Fibroblast of lung (primary cell): ENCODE results near the gene CORO7. TPM values are rescaled to one million over a fixed set of nuclear protein-coding genes. Genes with fewer than 3 reads are reported as not detected.
A peak's percentile ranks its signal among the peaks of the same experiment; 100 is the strongest.

Source experiments
- DNase-seq, 2 donors: peaks; one replicate each; pipeline versions ENCODE4 v3.0.0 to v3.0.0-alpha.2; 2010; ENCODE audit warnings: low read depth in 2 of 2
- H2AFZ ChIP-seq: 2 replicates; pipeline ENCODE4 v1.5.1; 2012; ENCODE audit warnings: low read length, control low read depth, inconsistent platforms
- H3K27ac ChIP-seq: 2 replicates; pipeline ENCODE4 v1.5.1; 2011; ENCODE audit warnings: low read length, control low read depth; ENCODE audit not compliant: insufficient read depth
- H3K27me3 ChIP-seq: 2 replicates; pipeline ENCODE4 v1.5.1; 2011; ENCODE audit warnings: mild to moderate bottlenecking, low read length; ENCODE audit not compliant: control insufficient read depth, insufficient read depth
- H3K36me3 ChIP-seq: 2 replicates; pipeline ENCODE4 v1.5.1; 2011; ENCODE audit warnings: low read length; ENCODE audit not compliant: control insufficient read depth, insufficient read depth
- H3K4me1 ChIP-seq: 2 replicates; pipeline ENCODE4 v1.5.1; 2011; ENCODE audit warnings: low read length; ENCODE audit not compliant: control insufficient read depth, insufficient read depth; ENCODE audit errors: extremely low read depth
- H3K4me2 ChIP-seq: 2 replicates; pipeline ENCODE4 v1.5.1; 2011; ENCODE audit warnings: low read length, control low read depth; ENCODE audit not compliant: insufficient read depth; ENCODE audit errors: extremely low read depth
- H3K4me3 ChIP-seq, 4 experiments: fragments of 200-600 bp in 1 of 4; sonication (generic) in 1 of 4; replicated peaks in 1 of 4; 2 replicates each; pipeline ENCODE4 v1.5.1; 2011 to 2016; ENCODE audit warnings: low read length in 4 of 4, low read depth in 3 of 4, mild to moderate bottlenecking in 3 of 4, control low read depth in 2 of 4, inconsistent platforms in 1 of 4, mixed read lengths in 1 of 4; ENCODE audit not compliant: insufficient read depth in 1 of 4; ENCODE audit errors: control extremely low read depth in 1 of 4
- H3K79me2 ChIP-seq: 2 replicates; pipeline ENCODE4 v1.5.1; 2012; ENCODE audit warnings: mild to moderate bottlenecking, low read length, inconsistent platforms; ENCODE audit not compliant: control insufficient read depth, insufficient read depth
- H3K9ac ChIP-seq: 2 replicates; pipeline ENCODE4 v1.5.1; 2011; ENCODE audit warnings: mild to moderate bottlenecking, low read length, control low read depth; ENCODE audit not compliant: insufficient read depth
- H3K9me3 ChIP-seq: 2 replicates; pipeline ENCODE4 v1.5.1; 2012; ENCODE audit warnings: low read depth, low read length; ENCODE audit not compliant: control insufficient read depth, insufficient read depth
- H4K20me1 ChIP-seq: 2 replicates; pipeline ENCODE4 v1.5.1; 2011; ENCODE audit warnings: low read length; ENCODE audit not compliant: control insufficient read depth, insufficient read depth; ENCODE audit errors: extremely low read depth
- EZH2 ChIP-seq: IDR thresholded peaks from 2 replicates; pipeline ENCODE4 v1.5.1; 2012; ENCODE audit warnings: low read length, control low read depth, mild to moderate bottlenecking; ENCODE audit errors: missing control alignments
- polyA plus RNA-seq, 2 donors: library from polyadenylated mRNA; depleted of rRNA in 1 of 2; stranded (reverse) in 1 of 2; unstranded in 1 of 2; fragments of >200 nt; gene quantifications; 2 replicates each; pipeline ENCODE4 v1.2.1, GENCODE V29; 2011 to 2012; ENCODE audit warnings: missing spikeins in 1 of 2
- total RNA-seq: library from RNA; depleted of rRNA; stranded (reverse); fragments of >200 nt; gene quantifications from 2 replicates; pipeline ENCODE4 v1.2.1, GENCODE V29; 2014
- TF ChIP-seq, protein P1 (sequence below), 2 donors: IDR thresholded peaks in 1 of 2; conservative IDR thresholded peaks in 1 of 2; 1 replicate in 1 of 2; 2 replicates in 1 of 2; pipeline ENCODE4 v1.5.1; 2011 to 2012; ENCODE audit warnings: low read length in 2 of 2, control low read depth in 1 of 2, inconsistent platforms in 1 of 2, low read depth in 1 of 2, mild to moderate bottlenecking in 1 of 2

CORO7 gene
- total and polyA plus RNA-seq, 2 donors (not counting 1 experiment from before 2014, with no cell fraction given) = 6.1 to 11.1 TPM

DNA sequence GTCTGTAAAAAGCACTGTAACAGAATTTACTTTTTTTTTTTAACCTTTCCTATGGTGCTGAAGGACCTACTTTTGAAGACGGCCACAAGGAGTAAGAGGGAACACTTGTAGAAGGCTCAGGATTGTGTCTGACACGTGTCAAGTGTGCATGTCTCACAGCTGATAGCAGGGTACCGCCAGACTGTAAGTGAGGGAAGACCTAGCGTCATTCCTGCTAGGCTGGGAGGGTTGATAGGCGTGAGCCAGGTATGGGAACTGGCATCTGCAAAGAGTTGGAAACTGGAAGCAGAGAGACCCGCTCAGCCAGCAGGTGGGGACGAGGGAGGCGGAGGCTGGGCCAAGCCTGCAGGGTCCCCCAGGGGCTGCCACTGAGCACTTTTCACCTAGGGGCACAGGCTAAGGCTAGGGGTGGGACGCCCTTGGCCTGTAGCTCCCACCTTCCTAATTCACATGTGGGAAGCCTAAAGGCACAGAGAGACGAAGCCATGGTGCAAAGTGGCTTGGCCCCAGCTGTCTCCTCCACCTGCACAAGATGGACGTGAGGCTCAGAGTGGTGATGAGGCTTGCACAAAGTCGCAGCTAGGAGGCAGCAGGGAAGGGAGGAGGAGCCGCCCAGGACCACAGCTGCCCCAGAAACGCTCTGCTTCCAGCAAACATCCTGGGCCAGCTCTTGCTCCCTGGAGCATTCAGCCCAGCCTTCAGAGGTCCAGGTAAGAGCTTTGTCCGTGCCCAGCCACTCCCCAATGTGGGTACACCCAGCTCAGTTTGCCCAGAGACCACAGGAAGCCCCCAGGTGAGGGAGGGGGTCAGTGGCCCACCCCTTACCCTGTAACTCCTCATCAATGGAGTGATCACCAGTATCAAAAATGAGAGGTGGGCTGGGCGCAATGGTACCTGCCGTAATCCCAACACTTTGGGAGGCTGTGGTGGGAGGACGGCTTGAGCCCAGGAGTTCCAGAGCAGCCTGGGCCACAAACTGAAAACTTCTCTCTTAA, 25.8 kb downstream of the CORO7 start:
- Histone ChIP-seq H3K9me3 (no peaks in the 10 kb centered on the region), H3K4me2 (no peak overlapping the region), H3K4me1 (peaks cover 66% of the 10 kb centered on the region), H2AFZ (no peak overlapping the region), H3K27me3 (no peaks in the 10 kb centered on the region), H3K4me3 (no peak overlapping the region), H3K79me2 (no peaks in the 10 kb centered on the region), H3K9ac (no peak overlapping the region), H3K27ac (no peak overlapping the region), H4K20me1 (no peaks in the 10 kb centered on the region), H3K36me3 (peaks cover 11% of the 10 kb centered on the region)
- TF ChIP-seq, protein P1, sequence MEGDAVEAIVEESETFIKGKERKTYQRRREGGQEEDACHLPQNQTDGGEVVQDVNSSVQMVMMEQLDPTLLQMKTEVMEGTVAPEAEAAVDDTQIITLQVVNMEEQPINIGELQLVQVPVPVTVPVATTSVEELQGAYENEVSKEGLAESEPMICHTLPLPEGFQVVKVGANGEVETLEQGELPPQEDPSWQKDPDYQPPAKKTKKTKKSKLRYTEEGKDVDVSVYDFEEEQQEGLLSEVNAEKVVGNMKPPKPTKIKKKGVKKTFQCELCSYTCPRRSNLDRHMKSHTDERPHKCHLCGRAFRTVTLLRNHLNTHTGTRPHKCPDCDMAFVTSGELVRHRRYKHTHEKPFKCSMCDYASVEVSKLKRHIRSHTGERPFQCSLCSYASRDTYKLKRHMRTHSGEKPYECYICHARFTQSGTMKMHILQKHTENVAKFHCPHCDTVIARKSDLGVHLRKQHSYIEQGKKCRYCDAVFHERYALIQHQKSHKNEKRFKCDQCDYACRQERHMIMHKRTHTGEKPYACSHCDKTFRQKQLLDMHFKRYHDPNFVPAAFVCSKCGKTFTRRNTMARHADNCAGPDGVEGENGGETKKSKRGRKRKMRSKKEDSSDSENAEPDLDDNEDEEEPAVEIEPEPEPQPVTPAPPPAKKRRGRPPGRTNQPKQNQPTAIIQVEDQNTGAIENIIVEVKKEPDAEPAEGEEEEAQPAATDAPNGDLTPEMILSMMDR (conservative IDR thresholded peaks at IDR 0.05 in 1 of 2, IDR thresholded peaks at IDR 0.05 in 1 of 2; ENCODE audit: low read depth in 1 of 2, low read length in 2 of 2) = peak in 1 of 2 donors; percentile 21
- no peak for TF ChIP-seq EZH2
- no peak for DNase-seq

DNA sequence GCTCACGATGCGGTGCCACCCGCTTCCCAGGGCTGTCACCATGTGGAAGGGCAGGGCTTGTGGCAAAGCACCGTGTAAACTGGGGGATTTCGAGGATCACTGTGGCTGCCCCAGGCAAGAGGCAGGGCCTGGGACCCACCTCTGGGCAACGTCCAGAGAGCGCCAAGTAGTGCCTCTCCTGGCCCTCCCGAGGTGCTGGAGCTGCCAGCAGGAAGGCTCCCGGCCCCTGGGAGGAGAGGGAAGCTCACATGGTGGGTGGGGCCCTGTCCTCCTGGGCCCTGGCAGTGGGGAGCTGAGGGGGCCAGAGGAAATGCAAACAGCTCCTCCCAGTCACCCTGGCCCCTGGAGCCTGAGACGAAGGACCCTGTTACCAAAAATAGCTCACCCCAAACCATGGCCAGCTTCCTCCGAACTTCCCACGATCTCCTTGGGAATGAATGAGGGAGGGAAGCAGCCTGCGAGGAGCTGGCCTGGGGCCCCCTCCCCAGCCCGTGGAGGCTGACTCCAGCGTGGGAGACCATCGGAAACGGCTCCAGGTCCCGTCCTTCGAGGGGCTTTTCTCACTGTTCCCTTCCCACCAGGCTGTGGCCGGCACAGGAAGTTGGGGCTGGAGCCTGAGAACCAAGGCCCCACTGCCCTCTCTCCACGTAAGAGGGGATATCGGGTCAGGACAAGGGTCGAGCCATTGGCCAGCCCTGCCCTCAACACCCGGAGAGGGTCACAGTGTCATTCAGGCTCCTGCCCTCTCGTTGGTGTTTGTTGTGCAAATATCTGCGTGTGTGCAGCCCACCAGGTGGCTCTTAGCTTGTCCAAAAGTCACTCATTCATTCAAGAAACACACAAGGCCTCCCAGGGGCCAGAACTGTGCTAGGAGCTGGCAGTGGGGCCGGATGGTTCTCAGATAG, 27.1 kb downstream of the CORO7 start:
- Histone ChIP-seq H3K9me3 (no peaks in the 10 kb centered on the region), H3K4me1 (peaks cover 74% of the 10 kb centered on the region), H3K79me2 (no peaks in the 10 kb centered on the region), H3K4me2 (no peak overlapping the region), H3K27me3 (no peaks in the 10 kb centered on the region), H3K4me3 (no peak overlapping the region), H4K20me1 (no peaks in the 10 kb centered on the region), H2AFZ (no peak overlapping the region), H3K36me3 (peaks cover 8% of the 10 kb centered on the region), H3K27ac (peak overlapping the region; percentile 67), H3K9ac (peak overlapping the region; percentile 55)
- TF ChIP-seq, protein P1 (conservative IDR thresholded peaks at IDR 0.05 in 1 of 2, IDR thresholded peaks at IDR 0.05 in 1 of 2; ENCODE audit: low read depth in 1 of 2, low read length in 2 of 2) = no peak
- no peak for TF ChIP-seq EZH2
- no peak for DNase-seq
